HepG2 (cell line): ENCODE data around the gene TRMT1. TPM values are rescaled to one million over a fixed set of nuclear protein-coding genes. Genes with fewer than 3 reads are reported as not detected.

Experiments
- FOSL1 ChIP-seq: sonication (generic); formaldehyde crosslinking; IDR thresholded peaks from 2 replicates; pipeline ENCODE4 v1.9.0; 2021; ENCODE audit warnings: missing genetic modification reagents, borderline replicate concordance
- FOXP1 ChIP-seq, 2 experiments: fragments of 450-650 bp in 1 of 2; IDR thresholded peaks; 2 replicates each; pipeline ENCODE4 v1.6.1; 2017 to 2018; ENCODE audit warnings: antibody characterized with exemption in 1 of 2
- HDAC1 ChIP-seq: sonication (generic); formaldehyde crosslinking; IDR thresholded peaks from 2 replicates; pipeline ENCODE4 v1.5.1; 2020; ENCODE audit warnings: mild to moderate bottlenecking, missing genetic modification reagents
- HNF4G ChIP-seq, 2 experiments: sonication (generic) in 1 of 2; formaldehyde crosslinking in 1 of 2; IDR thresholded peaks; 2 replicates each; pipeline versions ENCODE4 v1.4.0 to v1.6.1; 2011 to 2020; ENCODE audit warnings: borderline replicate concordance in 2 of 2, low read depth in 2 of 2, mild to moderate bottlenecking in 2 of 2, low read length in 1 of 2, missing genetic modification reagents in 1 of 2, moderate library complexity in 1 of 2
- NFKB2 ChIP-seq: sonication (generic); formaldehyde crosslinking; IDR thresholded peaks from 2 replicates; pipeline ENCODE4 v1.4.0; 2020; ENCODE audit warnings: missing genetic modification reagents, borderline replicate concordance
- SOX13 ChIP-seq, 3 experiments: fragments of 450-650 bp in 1 of 3; sonication (generic) in 1 of 3; formaldehyde crosslinking in 1 of 3; IDR thresholded peaks in 2 of 3; conservative IDR thresholded peaks in 1 of 3; 2 replicates each; pipeline versions ENCODE4 v1.5.0 to v1.6.1; 2016 to 2020; ENCODE audit warnings: antibody characterized with exemption in 1 of 3, mild to moderate bottlenecking in 1 of 3, missing compliant biosample characterization in 1 of 3, missing genetic modification reagents in 1 of 3, moderate library complexity in 1 of 3
- TEAD3 ChIP-seq: optimal IDR thresholded peaks from 2 replicates; pipeline ENCODE3; 2016; ENCODE audit warnings: borderline replicate concordance
- ZC3H4 ChIP-seq: sonication (generic); formaldehyde crosslinking; IDR thresholded peaks from 2 replicates; pipeline ENCODE4 v1.4.0; 2020; ENCODE audit warnings: missing genetic modification reagents, borderline replicate concordance
- ZKSCAN1 ChIP-seq: fragments of 150-350 bp; IDR thresholded peaks from 2 replicates; pipeline ENCODE4 v1.6.1; 2014; ENCODE audit warnings: low read length
- ZNF282 ChIP-seq: fragments of 450-650 bp; IDR thresholded peaks from 2 replicates; pipeline ENCODE4 v1.6.1; 2018; ENCODE audit not compliant: partially characterized antibody
- ZNF337 ChIP-seq: sonication (generic); formaldehyde crosslinking; IDR thresholded peaks from 2 replicates; pipeline ENCODE4 v1.5.1; 2020; ENCODE audit warnings: missing genetic modification reagents, low read depth, mild to moderate bottlenecking, borderline replicate concordance
- ZNF557 ChIP-seq: sonication (generic); formaldehyde crosslinking; IDR thresholded peaks from 2 replicates; pipeline ENCODE4 v1.4.0; 2020; ENCODE audit warnings: missing genetic modification reagents
- ZNF646 ChIP-seq: sonication (generic); formaldehyde crosslinking; IDR thresholded peaks from 2 replicates; pipeline ENCODE4 v1.9.0; 2021; ENCODE audit warnings: mild to moderate bottlenecking, missing genetic modification reagents
- ZSCAN25 ChIP-seq: sonication (generic); formaldehyde crosslinking; IDR thresholded peaks from 2 replicates; pipeline ENCODE4 v1.8.0; 2022; ENCODE audit warnings: mild to moderate bottlenecking, missing genetic modification reagents
- polyA plus RNA-seq, 8 experiments: library from polyadenylated mRNA; depleted of rRNA in 3 of 8; stranded (reverse) in 7 of 8; unstranded in 1 of 8; fragments of >200 nt; fragmentation: Illumina TruSeq in 4 of 8; extraction: Trizol in 4 of 8; gene quantifications; 2 replicates each; pipeline versions ENCODE4 v1.2.1 to v1.2.3, GENCODE V29; 2011 to 2016; ENCODE audit warnings: low read depth in 4 of 8, missing spikeins in 1 of 8, mixed read lengths in 1 of 8; ENCODE audit not compliant: insufficient read depth in 1 of 8
- total RNA-seq, 5 experiments: library from RNA; depleted of rRNA; stranded (reverse); fragments of >200 nt; fragmentation: Illumina TruSeq; extraction: Trizol; gene quantifications; 2 replicates each; pipeline ENCODE4 v1.2.3, GENCODE V29; 2016; ENCODE audit warnings: low read depth in 1 of 5
- TF ChIP-seq, protein P1 (sequence below), 2 experiments: sonication (generic) in 1 of 2; formaldehyde crosslinking in 1 of 2; IDR thresholded peaks; 2 replicates each; pipeline versions ENCODE4 v1.4.0 to v1.6.1; 2018 to 2020; ENCODE audit warnings: missing genetic modification reagents in 2 of 2, borderline replicate concordance in 1 of 2, low read depth in 1 of 2, mild to moderate bottlenecking in 1 of 2, missing biosample characterization in 1 of 2
- TF ChIP-seq, protein P2 (sequence below): sonication (generic); formaldehyde crosslinking; IDR thresholded peaks from 2 replicates; pipeline ENCODE4 v1.8.0; 2022; ENCODE audit warnings: missing genetic modification reagents, low read depth, mild to moderate bottlenecking, borderline replicate concordance
- TF ChIP-seq, protein P3 (sequence below): sonication (generic); formaldehyde crosslinking; IDR thresholded peaks from 2 replicates; pipeline ENCODE4 v1.8.1; 2022; ENCODE audit warnings: mild to moderate bottlenecking, missing genetic modification reagents

TRMT1 gene
- total and polyA plus RNA-seq, 2 of the 13 experiments (the other 11 are each of a cell fraction or from before 2014, with no cell fraction given): 35.5 to 44.1 TPM

DNA sequence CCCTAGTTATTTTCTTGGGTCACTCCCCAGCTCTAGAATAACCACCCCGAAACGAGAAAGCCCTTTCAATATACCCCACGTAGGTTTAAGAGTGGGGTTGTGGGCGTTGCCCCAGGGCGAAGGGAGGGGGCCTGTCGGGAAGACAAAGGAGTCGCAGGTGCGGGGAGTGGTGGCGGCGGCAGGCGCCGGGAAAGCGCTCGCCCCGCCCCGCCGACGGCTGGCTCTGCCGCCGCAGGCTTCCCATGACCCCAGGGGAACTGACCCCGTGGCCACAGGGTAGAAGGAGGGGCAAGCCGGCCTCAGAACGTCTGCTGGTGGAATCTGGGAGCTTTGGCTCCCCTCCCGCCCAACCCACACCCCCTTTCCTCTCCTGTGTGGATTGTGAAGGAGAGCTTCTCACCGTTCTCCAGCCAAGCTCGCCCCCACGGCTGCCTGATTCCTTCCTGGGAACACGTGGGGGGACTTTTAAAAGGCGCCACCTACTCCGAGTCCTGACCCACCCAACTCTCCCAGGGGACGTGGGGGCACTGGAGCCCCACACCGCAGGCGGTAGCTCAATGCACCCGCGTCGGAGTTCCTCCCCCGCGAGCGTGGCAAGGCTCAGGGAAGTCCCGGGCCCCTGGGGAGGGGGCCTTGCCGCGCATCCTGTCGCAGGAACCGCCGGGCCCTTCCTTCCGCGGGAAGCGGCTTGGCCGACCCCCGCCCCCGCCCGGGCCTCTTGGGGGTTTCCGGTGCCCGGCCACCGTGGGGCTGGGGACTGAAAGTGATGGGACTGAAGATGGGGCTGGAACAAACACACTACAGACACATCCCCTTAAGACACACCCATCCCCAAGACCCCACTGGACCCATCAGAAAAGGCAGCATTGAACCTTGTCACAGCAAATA is 39.2 kb upstream of the TRMT1 start (continued):
- no peak for TF ChIP-seq HNF4G (IDR thresholded peaks at IDR 0.05; ENCODE audit: borderline replicate concordance, low read depth, low read length)
- TF ChIP-seq HNF4G (CRISPR knock-in tag; IDR thresholded peaks at IDR 0.05; ENCODE audit: borderline replicate concordance, low read depth): no peak; the same call in 1 of the 2 replicates
- TF ChIP-seq, protein P1, sequence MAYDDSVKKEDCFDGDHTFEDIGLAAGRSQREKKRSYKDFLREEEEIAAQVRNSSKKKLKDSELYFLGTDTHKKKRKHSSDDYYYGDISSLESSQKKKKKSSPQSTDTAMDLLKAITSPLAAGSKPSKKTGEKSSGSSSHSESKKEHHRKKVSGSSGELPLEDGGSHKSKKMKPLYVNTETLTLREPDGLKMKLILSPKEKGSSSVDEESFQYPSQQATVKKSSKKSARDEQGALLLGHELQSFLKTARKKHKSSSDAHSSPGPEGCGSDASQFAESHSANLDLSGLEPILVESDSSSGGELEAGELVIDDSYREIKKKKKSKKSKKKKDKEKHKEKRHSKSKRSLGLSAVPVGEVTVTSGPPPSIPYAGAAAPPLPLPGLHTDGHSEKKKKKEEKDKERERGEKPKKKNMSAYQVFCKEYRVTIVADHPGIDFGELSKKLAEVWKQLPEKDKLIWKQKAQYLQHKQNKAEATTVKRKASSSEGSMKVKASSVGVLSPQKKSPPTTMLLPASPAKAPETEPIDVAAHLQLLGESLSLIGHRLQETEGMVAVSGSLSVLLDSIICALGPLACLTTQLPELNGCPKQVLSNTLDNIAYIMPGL (CRISPR knock-in tag; IDR thresholded peaks at IDR 0.05; ENCODE audit: borderline replicate concordance in 1 of 2, low read depth in 1 of 2): peak; percentile 20 to 36; a peak in 1 of 4 replicates
- TF ChIP-seq, protein P2, sequence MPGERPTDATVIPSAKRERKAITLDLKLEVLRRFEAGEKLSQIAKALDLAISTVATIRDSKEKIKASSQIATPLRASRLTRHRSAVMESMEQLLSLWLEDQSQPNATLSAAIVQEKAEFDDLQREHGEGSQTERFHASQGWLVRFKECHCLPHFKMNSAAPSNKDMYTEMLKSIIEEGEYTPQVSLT (CRISPR knock-in tag): no peak
- TF ChIP-seq ZNF646 (CRISPR knock-in tag): no peak
- no peak for TF ChIP-seq ZKSCAN1
- no peak for TF ChIP-seq NFKB2 (CRISPR knock-in tag)
- TF ChIP-seq FOSL1 (CRISPR knock-in tag): no peak
- TF ChIP-seq HDAC1 (CRISPR knock-in tag): peak; percentile 71
- TF ChIP-seq ZNF282: no peak
- no peak for TF ChIP-seq ZSCAN25
- TF ChIP-seq TEAD3 (CRISPR knock-in tag): peak; percentile 44
- TF ChIP-seq FOXP1 (IDR thresholded peaks at IDR 0.05): no peak
- no peak for TF ChIP-seq FOXP1 (CRISPR knock-in tag; IDR thresholded peaks at IDR 0.05)
- no peak for TF ChIP-seq SOX13 (IDR thresholded peaks at IDR 0.05)
- TF ChIP-seq SOX13 (CRISPR knock-in tag; conservative IDR thresholded peaks at IDR 0.05 in 1 of 2, IDR thresholded peaks at IDR 0.05 in 1 of 2): peak in 1 of 2 experiments; percentile 71; a peak in 2 of 4 replicates
- TF ChIP-seq ZC3H4 (CRISPR knock-in tag): no peak
- TF ChIP-seq ZNF337 (CRISPR knock-in tag): no peak
- TF ChIP-seq ZNF557: no peak
- TF ChIP-seq, protein P3, sequence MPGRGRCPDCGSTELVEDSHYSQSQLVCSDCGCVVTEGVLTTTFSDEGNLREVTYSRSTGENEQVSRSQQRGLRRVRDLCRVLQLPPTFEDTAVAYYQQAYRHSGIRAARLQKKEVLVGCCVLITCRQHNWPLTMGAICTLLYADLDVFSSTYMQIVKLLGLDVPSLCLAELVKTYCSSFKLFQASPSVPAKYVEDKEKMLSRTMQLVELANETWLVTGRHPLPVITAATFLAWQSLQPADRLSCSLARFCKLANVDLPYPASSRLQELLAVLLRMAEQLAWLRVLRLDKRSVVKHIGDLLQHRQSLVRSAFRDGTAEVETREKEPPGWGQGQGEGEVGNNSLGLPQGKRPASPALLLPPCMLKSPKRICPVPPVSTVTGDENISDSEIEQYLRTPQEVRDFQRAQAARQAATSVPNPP (CRISPR knock-in tag): no peak
